Esophagus muscularis mucosa (tissue), 3 donors: ENCODE results near the gene CBX2.

Source experiments
- POLR2A ChIP-seq: fragments of 450-650 bp; IDR thresholded peaks from one replicate; pipeline ENCODE4 v1.6.1; 2017; ENCODE audit warnings: antibody characterized with exemption, moderate library complexity, mild to moderate bottlenecking, low read depth
- POLR2AphosphoS5 ChIP-seq, 2 donors: sonication (generic); formaldehyde crosslinking; IDR thresholded peaks; one replicate each; pipeline ENCODE4 v1.6.1; 2017; ENCODE audit warnings: antibody characterized with exemption in 2 of 2
- TF ChIP-seq, protein P1 (sequence below), 3 experiments: fragments of 200-600 bp in 2 of 3; fragments of 450-650 bp in 1 of 3; sonication (generic) in 2 of 3; IDR thresholded peaks; one replicate each; pipeline ENCODE4 v1.5.1; 2017 to 2019; ENCODE audit warnings: antibody characterized with exemption in 3 of 3, mild to moderate bottlenecking in 2 of 3, moderate library complexity in 1 of 3

DNA sequence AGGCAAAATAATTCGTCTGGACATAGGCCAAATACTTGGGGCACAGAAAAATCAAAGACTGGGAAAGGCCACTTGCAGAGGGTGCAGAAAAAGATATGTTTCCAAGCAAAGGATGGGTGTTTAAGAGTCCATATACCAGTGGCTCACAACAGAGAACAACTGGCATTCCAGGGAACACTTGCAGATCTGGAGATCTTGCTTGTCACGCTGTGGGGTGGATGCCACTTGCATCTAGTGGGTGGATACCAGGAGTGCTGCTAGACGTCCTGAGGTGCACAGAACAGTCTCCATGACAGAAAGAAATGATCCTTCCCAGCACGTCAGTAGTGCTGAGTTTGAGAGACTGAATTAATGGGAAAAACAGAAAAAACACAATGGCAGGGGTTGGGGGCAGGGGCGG, 10.5 kb downstream of the CBX2 start:
- TF ChIP-seq, protein P1, sequence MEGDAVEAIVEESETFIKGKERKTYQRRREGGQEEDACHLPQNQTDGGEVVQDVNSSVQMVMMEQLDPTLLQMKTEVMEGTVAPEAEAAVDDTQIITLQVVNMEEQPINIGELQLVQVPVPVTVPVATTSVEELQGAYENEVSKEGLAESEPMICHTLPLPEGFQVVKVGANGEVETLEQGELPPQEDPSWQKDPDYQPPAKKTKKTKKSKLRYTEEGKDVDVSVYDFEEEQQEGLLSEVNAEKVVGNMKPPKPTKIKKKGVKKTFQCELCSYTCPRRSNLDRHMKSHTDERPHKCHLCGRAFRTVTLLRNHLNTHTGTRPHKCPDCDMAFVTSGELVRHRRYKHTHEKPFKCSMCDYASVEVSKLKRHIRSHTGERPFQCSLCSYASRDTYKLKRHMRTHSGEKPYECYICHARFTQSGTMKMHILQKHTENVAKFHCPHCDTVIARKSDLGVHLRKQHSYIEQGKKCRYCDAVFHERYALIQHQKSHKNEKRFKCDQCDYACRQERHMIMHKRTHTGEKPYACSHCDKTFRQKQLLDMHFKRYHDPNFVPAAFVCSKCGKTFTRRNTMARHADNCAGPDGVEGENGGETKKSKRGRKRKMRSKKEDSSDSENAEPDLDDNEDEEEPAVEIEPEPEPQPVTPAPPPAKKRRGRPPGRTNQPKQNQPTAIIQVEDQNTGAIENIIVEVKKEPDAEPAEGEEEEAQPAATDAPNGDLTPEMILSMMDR (IDR thresholded peaks at IDR 0.05), result no peak
- no peak for TF ChIP-seq POLR2A
- TF ChIP-seq POLR2AphosphoS5 (IDR thresholded peaks at IDR 0.05), result no peak
